K562 (cell line): Measurements from ENCODE around the gene CPT1B. TPM values are rescaled to one million over a fixed set of nuclear protein-coding genes. Genes with fewer than 3 reads are reported as not detected.

Experiments
- MTA3 ChIP-seq: fragments of 450-650 bp; formaldehyde crosslinking; IDR thresholded peaks from 2 replicates; pipeline ENCODE4 v1.6.1; 2017; ENCODE audit warnings: mild to moderate bottlenecking, borderline replicate concordance
- NR2C2 ChIP-seq, 2 experiments: fragments of 200-800 bp in 1 of 2; sonication (Bioruptor generic) in 1 of 2; sonication (generic) in 1 of 2; formaldehyde crosslinking in 1 of 2; IDR thresholded peaks; 2 replicates each; pipeline versions ENCODE4 v1.6.1 to v1.8.0; 2016 to 2022; ENCODE audit warnings: mild to moderate bottlenecking in 1 of 2, missing compliant biosample characterization in 1 of 2, missing genetic modification characterization in 1 of 2, missing genetic modification reagents in 1 of 2
- STAT6 ChIP-seq: sonication (generic); formaldehyde crosslinking; IDR thresholded peaks from 2 replicates; pipeline ENCODE4 v1.8.1; 2023; ENCODE audit warnings: mild to moderate bottlenecking, missing genetic modification reagents
- ZNF511 ChIP-seq: sonication (generic); formaldehyde crosslinking; IDR thresholded peaks from 2 replicates; pipeline ENCODE4 v1.8.0; 2022; ENCODE audit warnings: mild to moderate bottlenecking, missing genetic modification reagents
- ZNF592 ChIP-seq: fragments of 450-650 bp; IDR thresholded peaks from 2 replicates; pipeline ENCODE4 v1.6.1; 2017; ENCODE audit warnings: antibody characterized with exemption, mild to moderate bottlenecking
- polyA plus RNA-seq, 8 experiments: library from polyadenylated mRNA; depleted of rRNA in 4 of 8; stranded (reverse) in 5 of 8; unstranded in 3 of 8; fragments of >200 nt; fragmentation: Nextera tagmentation in 2 of 8; fragmentation: Illumina TruSeq in 1 of 8; extraction: Ambion mirVana in 2 of 8; extraction: Trizol in 1 of 8; gene quantifications; 2 replicates each; pipeline versions ENCODE4 v1.2.1 to v1.2.3, GENCODE V29; 2011 to 2014; ENCODE audit warnings: inconsistent platforms in 1 of 8, missing spikeins in 1 of 8
- total RNA-seq, 7 experiments: library from RNA; depleted of rRNA in 6 of 7; stranded (reverse); fragments of >200 nt in 6 of 7; fragmentation: Illumina TruSeq in 2 of 7; extraction: Trizol in 2 of 7; gene quantifications; 2 replicates each; pipeline versions ENCODE4 v1.2.1 to v1.2.3, GENCODE V29; 2011 to 2021; ENCODE audit warnings: low replicate concordance in 1 of 7
- TF ChIP-seq, protein P1 (sequence below): fragments of 450-650 bp; IDR thresholded peaks from 2 replicates; pipeline ENCODE4 v1.6.1; 2016
- TF ChIP-seq, protein P2 (sequence below): sonication (generic); formaldehyde crosslinking; IDR thresholded peaks from 2 replicates; pipeline ENCODE4 v1.8.0; 2023; ENCODE audit warnings: missing genetic modification reagents, mild to moderate bottlenecking, borderline replicate concordance
- TF ChIP-seq, protein P3 (sequence below): fragments of 250-450 bp; sonication (Bioruptor Pico); IDR thresholded peaks from 2 replicates; pipeline ENCODE4 v1.5.1; 2021; ENCODE audit warnings: mild to moderate bottlenecking

The CPT1B gene
- total and polyA plus RNA-seq, 9 of the 15 experiments (the other 6 are each of a cell fraction or from before 2014, with no cell fraction given) = 0.35 to 6.1 (median 2.6) TPM

DNA sequence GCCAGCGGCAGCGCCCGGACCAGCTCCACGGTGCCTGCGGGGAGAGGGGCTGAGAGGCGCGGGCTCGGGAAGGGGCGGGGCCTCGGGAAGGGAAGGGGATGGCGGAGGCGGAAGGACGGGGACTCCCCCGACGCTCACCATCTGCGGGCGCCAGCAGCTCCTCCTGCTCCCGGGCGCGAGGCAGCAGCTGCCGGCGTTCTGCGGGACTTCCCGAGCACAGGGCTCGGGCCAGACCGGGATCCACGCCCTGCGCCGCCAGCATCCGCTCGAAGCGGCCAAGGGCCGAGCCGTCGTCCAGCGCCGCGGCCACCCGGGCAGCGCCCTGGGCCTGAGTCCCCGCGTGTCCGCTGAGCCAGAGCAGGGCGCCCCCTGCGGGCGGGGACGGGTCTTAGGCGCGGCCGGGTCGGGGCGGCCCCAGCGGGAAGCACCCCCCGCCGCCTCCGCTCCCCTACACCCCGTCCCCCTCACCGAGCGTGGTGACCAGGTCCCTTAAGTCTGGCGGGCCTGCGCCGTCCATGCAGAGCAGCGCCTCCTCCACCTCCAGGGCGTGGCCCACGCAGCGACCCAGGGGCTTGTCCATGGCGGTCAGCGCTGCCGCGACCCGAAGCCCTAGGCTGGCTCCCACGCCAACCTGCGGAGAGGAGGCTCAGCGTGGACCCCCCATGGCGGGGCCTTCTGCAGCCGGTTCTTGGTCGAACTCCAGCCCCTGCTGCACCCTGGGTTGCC lies 52.0 kb downstream of the CPT1B start (continued):
- peak; percentile 86 for TF ChIP-seq ZNF592
- no peak for TF ChIP-seq STAT6 (CRISPR knock-in tag)
- TF ChIP-seq, protein P1, sequence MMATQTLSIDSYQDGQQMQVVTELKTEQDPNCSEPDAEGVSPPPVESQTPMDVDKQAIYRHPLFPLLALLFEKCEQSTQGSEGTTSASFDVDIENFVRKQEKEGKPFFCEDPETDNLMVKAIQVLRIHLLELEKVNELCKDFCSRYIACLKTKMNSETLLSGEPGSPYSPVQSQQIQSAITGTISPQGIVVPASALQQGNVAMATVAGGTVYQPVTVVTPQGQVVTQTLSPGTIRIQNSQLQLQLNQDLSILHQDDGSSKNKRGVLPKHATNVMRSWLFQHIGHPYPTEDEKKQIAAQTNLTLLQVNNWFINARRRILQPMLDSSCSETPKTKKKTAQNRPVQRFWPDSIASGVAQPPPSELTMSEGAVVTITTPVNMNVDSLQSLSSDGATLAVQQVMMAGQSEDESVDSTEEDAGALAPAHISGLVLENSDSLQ = no peak
- TF ChIP-seq NR2C2 (CRISPR knock-in tag; IDR thresholded peaks at IDR 0.05) = no peak
- TF ChIP-seq NR2C2 (tag; IDR thresholded peaks at IDR 0.05) = peak; percentile 66
- TF ChIP-seq ZNF511 (CRISPR knock-in tag) = peak; percentile 69; the same call in 1 of the 2 replicates
- TF ChIP-seq, protein P2, sequence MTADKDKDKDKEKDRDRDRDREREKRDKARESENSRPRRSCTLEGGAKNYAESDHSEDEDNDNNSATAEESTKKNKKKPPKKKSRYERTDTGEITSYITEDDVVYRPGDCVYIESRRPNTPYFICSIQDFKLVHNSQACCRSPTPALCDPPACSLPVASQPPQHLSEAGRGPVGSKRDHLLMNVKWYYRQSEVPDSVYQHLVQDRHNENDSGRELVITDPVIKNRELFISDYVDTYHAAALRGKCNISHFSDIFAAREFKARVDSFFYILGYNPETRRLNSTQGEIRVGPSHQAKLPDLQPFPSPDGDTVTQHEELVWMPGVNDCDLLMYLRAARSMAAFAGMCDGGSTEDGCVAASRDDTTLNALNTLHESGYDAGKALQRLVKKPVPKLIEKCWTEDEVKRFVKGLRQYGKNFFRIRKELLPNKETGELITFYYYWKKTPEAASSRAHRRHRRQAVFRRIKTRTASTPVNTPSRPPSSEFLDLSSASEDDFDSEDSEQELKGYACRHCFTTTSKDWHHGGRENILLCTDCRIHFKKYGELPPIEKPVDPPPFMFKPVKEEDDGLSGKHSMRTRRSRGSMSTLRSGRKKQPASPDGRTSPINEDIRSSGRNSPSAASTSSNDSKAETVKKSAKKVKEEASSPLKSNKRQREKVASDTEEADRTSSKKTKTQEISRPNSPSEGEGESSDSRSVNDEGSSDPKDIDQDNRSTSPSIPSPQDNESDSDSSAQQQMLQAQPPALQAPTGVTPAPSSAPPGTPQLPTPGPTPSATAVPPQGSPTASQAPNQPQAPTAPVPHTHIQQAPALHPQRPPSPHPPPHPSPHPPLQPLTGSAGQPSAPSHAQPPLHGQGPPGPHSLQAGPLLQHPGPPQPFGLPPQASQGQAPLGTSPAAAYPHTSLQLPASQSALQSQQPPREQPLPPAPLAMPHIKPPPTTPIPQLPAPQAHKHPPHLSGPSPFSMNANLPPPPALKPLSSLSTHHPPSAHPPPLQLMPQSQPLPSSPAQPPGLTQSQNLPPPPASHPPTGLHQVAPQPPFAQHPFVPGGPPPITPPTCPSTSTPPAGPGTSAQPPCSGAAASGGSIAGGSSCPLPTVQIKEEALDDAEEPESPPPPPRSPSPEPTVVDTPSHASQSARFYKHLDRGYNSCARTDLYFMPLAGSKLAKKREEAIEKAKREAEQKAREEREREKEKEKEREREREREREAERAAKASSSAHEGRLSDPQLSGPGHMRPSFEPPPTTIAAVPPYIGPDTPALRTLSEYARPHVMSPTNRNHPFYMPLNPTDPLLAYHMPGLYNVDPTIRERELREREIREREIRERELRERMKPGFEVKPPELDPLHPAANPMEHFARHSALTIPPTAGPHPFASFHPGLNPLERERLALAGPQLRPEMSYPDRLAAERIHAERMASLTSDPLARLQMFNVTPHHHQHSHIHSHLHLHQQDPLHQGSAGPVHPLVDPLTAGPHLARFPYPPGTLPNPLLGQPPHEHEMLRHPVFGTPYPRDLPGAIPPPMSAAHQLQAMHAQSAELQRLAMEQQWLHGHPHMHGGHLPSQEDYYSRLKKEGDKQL (CRISPR knock-in tag) = no peak
- TF ChIP-seq MTA3 = peak; percentile 60; the same call in 1 of the 2 replicates
- TF ChIP-seq, protein P3, sequence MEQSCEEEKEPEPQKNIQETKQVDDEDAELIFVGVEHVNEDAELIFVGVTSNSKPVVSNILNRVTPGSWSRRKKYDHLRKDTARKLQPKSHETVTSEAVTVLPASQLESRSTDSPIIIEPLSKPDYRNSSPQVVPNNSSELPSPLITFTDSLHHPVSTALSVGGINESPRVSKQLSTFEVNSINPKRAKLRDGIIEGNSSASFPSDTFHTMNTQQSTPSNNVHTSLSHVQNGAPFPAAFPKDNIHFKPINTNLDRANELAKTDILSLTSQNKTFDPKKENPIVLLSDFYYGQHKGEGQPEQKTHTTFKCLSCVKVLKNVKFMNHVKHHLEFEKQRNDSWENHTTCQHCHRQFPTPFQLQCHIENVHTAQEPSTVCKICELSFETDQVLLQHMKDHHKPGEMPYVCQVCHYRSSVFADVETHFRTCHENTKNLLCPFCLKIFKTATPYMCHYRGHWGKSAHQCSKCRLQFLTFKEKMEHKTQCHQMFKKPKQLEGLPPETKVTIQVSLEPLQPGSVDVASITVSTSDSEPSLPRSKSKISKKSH (CRISPR knock-in tag) = no peak
